VCaP (cell line): ENCODE data around the gene STRA8.

ENCODE experiments used
- H3K27ac ChIP-seq: fragments of 450-650 bp; 2 replicates; pipeline ENCODE4 v1.5.1; 2017
- CTCF ChIP-seq: fragments of 450-650 bp; conservative IDR thresholded peaks from 2 replicates; pipeline ENCODE4 v1.5.1; 2017; ENCODE audit warnings: mild to moderate bottlenecking, moderate library complexity

The STRA8 gene

GRCh38 chr7:135285547-135286233 lies 52.1 kb downstream of the STRA8 start:
- no peak overlapping the region for H3K27ac ChIP-seq
- TF ChIP-seq CTCF = no peak

GRCh38 chr7:135286876-135287275 lies 53.2 kb downstream of the STRA8 start:
- no peak for TF ChIP-seq CTCF
- no peak overlapping the region for H3K27ac ChIP-seq

GRCh38 chr7:135290594-135290993 lies 57.0 kb downstream of the STRA8 start:
- H3K27ac ChIP-seq = no peak overlapping the region
- no peak for TF ChIP-seq CTCF

GRCh38 chr7:135291809-135292253 lies 58.2 kb downstream of the STRA8 start:
- no peak overlapping the region for H3K27ac ChIP-seq
- no peak for TF ChIP-seq CTCF

- no peak for TF ChIP-seq CTCF
- H3K27ac ChIP-seq = no peak overlapping the region
Observed at GRCh38 chr7:135299235-135299634, 65.6 kb downstream of the STRA8 start.

- no peak overlapping the region for H3K27ac ChIP-seq
- TF ChIP-seq CTCF = no peak
Observed at GRCh38 chr7:135300913-135301765, 67.5 kb downstream of the STRA8 start.
